CD4-positive, alpha-beta T cell treated with Interleukin-15 for 1 hour (primary cell): Measurements from ENCODE around the gene XG.
"Not testable (repeated sequence)": the region's sequence is repeated elsewhere in the genome, so short reads cannot be mapped to it uniquely, and the experiment has no call there.

Experiments
- DNase-seq: peaks from one replicate; pipeline ENCODE4 v3.0.0-alpha.2; 2020

Gene XG, protein sequence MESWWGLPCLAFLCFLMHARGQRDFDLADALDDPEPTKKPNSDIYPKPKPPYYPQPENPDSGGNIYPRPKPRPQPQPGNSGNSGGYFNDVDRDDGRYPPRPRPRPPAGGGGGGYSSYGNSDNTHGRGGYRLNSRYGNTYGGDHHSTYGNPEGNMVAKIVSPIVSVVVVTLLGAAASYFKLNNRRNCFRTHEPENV

DNA sequence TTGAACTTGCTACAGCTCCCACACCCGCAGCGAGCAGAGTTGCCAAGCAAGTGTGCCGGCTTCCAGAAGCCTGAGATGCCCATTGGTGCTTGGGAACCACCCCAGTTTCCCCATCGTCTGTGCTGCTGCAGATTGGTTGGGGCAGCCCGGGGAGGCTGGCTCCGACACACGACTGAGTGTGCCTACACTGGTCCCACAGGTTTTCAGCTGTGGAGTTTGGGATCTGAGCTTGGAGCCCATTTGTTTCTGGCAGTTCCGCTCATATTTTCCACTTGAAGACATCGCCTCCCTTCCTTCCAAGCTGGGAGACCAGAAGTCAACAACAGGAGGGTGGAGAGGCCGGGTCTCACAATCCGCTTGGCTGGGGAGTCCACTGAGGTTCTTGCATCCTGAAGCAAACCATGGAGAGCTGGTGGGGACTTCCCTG, at the start of gene XG:
Gene XG (plus strand): TSS at position 167 of the 427 bp plus-strand sequence. CDS start 235 bp downstream, at position 402.
- DNase-seq, result not testable (repeated sequence)

DNA sequence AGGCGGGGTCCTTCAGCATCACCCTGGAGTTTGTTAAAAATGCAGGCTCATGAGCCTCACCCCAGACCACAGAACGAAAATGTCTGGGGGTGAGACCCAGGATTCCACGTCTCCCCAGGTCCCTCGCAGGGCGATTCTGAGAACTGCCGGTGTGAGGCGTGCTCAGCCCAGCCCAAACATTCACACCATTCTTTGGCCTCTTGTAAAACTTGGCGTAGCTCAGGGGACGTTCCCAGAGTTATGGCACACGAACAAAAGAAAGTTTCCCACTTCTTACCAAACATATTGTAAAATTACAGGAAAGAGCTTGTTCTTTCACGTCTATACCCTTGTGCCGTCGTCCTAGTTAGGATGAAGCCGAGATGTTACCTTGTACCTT, 47.9 kb upstream of the XG start:
- no peak for DNase-seq

DNA sequence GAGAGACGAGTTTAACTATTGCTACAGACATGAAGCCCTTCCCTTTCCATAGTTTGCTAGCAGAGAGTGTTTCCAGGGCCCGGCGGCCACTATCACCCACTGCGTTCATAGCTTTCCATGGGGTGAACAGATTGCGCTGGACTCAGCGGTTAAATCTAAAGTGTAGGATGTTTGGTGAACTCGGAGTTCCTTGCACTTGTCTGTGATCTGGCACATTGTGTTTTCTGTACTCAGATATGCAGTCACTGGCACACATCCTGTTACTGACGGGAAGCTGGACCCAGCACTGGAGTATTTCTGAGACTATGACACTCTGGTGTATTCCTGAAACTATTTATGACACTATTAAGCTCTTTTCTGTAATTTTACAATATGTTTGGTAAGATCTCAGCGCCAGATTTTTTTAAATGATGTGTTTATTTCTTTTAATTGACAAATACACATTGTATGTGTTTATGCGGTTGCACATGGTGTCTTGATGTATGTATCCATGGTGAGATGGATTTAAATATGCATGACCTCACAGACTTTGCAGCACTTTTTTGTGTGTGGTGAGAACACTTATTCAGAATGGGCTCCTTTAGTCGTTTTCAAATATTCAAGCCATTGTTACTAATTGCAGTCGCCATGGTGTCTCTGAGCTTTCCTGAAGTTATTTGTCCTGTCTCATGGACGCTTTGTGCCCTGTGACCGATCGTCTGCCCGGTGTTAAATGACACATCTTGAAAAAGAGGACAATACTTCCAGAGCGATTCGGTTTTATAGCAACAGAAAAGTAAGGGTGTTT, 46.6 kb upstream of the XG start:
- DNase-seq, result no peak

DNA sequence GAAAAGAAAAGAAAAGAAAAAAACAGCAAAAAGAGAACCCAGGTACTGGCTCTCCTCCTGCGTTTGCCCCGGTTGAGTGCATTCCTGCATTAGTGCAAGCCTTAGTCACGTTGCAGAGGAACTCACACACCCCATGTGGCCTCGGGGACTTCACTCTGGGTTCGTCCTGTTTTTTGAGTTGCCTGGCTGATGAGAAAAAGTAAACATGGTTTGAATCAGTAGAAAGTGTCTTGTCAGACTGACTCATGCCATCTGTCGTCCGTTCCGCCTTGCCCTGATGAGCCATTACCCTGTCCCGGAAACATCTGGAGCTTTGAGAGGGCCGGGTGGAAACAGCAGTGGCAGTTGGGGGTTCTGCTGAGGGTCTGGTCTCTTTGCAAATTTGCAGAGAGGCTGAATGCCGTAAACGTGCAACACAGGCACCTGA, 44.5 kb upstream of the XG start:
- DNase-seq, result peak; percentile 84

DNA sequence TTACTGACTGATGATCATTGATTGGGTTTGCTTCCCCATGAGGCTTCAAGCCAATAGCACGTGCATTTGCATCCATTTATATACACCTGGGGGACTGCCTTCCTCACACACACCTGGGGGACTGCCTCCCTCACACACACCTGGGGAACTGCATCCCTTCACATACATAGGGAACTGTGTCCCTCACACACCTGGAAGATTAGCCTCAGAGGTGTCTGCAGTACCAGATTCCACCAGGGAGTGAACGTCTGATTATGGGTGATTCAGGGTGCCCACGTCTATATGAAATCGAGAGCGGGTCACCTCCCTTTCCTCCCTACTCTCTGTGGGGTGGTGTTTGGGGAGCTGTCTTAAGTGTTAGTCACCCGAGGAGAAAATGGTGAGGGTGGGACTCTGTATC, 43.8 kb upstream of the XG start:
- peak; percentile 31 for DNase-seq

DNA sequence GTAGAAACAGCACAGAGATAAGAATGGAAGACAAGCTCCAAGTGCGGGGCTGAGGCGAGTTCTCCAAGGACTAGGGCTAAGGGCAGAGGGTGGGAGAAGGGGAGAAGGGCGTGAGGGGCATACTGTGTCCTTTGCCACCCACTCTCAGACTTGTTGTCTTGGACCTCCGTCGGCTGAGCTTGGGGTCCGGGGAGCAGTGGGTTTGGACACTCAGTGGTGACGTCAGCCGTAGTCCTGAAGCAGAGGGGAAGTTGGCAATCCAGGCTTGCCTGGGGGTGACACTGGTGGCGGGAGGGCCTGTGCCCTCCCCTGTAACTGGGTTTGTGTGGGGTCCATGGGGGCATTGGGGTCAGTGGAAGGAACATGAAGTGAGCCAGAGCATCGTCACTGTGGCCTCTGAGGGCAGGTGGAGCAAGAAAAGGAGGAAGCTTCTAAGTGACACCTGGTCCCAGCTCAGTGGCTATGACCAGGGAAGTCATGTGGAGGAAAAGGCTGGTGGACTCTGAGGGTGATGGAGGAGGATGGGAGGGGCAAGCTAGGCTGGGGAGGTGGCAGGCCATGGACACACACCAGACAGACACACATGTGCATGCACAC, 43.1 kb upstream of the XG start:
- peak; percentile 43 for DNase-seq

DNA sequence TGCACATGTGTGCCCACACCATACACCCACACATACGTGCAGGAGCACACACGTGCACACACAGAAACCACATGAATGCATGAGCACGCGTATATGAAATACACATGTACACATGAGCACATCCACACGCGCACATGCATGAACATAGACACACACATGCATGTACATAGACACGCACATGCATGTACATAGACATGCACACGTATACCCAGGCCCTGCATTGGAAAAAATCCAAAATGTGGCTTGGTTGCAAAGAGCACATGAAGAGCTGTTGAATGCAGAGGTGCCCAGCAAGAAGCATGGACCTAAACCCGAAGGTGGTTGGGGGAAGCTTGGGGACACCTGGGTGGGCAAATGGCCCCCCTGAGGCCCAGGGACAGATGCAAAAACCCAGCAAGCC, 42.3 kb upstream of the XG start:
- no peak for DNase-seq

DNA sequence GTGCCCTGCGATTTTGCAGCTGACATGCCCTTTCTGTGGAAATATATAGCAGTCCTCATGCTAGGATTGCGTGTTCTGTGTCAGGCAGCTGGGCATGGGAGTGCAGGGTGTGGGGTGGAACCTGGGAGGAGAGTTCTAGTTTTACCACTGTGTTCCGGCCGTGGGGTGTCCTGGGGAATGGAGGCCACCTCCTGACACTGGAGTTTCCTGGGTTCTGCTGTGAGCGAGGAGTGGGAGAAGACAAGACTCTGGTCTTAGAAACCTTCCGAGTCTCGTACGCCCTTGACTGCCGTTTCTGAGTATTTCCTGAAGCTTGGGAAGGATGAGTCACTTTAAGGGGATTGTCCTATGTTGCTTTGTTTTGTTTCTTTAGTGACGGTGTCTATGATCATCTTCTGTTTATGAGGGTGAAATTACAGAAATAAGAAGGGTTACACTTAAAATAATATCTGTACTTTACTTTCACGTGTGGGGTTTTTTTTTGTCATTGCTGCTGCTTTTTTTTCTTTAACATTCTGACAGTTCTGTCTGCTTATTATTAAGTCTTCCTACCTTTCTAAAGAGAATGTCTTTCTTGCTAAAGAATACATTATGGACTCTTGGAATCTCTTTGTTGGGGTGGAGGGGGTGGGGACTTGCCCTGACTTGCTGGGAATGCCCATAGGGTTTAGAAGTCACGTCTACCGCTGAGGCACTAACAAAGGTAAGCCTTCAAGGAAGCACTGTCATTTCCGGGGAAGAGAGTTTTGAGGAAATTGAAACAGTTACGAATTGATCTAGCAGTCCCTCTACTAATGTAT, 41.6 kb upstream of the XG start:
- DNase-seq, result peak; percentile 69

DNA sequence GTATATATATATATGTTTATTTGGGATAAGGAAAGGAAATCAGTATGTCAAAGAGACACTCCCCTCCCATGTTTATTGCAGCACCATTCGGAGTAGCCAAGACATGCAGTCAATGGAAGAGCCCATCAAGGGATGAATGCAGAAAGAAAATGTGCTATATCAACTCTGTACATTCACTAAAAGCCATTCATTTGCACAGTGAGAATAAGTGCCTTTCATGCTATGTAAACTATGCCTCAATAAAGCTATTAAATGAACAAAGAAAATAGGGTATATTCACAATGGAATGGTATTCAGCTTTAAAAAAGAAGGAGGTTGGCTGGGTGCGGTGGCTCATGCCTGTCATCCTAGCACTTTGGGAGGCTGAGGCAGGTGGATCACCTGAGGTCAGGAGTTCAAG, 40.4 kb upstream of the XG start:
- DNase-seq, result no peak

DNA sequence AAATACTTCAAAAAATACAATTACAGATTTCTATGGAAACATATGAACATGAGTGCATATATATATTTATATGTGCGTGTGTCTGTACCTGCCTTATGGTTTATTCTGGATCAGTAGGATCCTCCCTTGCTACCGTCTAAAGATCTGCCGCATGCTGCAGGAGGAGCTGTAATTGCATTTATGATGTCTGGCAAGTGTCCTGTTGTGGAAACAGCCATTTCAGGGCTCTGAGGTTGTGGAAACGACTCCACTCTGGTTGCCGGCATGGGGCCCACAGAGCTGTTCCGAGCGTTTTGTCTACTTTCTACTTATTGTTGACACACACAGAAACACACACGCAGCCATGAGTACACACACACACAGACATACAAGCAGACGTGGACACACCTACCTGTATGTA, 39.4 kb upstream of the XG start:
- no peak for DNase-seq

DNA sequence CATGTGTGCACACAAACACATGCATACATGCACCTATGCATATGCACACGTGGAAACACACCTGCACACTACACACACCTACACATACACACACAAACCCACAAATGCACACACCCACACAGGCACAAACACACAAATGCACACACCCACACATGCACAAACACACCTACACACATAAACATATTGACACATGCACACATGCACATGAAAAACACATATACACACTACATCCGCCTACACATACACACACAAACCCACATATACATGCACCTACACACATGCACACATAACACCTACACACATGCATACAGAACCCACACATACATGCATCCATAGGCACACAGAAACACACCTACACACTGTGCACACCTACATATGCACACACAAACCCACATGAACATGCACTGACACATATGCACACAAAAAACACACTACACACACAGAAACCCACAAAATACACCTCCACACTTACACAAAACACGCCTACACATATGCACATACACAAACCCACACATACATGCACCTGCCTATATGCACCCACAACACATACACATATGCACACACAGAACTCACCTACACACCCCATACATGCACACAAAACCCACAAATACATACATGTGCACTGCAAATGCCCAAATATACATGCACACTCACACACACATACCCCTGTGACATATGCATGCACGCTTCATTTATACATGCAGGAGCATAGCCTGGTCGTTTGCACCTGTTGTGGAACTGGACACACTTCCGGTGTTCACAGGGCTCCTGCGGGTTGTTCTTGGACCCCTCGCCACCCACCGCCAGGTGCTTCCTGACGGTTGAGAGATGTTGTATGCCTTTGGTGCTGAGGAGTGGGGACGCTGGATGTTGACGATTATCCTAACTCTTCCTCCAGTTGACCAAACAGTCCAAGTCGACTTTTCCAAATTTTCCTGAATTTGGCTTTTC, 38.7 kb upstream of the XG start:
- DNase-seq, result no peak

DNA sequence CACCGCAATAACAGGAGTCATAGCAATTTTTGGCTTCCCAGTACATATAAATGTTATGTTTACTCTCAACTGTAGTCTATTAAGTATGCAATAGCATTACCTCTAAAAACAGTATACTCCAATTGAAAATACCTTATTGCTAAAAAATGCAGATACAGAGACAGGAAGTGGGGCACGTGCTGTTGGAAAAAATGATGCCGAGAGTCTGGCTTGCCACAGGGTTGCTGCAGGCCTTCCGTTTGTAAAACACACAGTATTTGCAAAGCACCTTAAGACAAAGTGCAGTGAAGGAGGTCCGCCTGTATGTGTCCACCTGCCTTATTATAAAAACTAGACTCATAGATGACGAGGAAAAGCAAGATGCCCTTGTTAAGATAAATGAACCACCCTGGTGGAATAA, 37.3 kb upstream of the XG start:
- no peak for DNase-seq

DNA sequence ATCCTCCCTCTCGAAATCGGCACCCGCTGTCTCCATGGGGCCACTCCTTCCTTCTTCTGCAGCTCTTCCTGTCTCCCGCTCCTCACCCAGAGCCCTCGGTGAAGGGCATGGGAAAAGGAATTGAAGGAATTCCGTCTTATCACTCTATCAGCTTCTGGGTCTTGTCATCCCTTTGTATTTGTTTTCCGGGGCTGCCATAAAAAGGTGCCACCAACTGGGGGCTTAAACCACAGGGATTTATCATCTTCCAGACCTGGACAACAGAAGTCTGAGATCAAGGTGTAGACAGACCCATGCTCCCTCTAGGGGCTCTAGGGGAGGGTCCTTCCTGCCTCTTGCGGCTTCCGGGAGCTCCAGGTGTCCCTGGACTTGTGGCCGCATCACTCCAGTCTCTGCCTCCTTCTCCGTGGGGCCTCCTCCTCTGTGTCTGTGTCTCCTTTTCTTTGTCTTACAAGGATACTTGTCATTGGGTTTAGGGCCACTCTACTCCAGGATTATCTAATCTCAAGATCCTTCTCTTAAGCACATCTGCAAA, 36.7 kb upstream of the XG start:
- DNase-seq, result no peak

DNA sequence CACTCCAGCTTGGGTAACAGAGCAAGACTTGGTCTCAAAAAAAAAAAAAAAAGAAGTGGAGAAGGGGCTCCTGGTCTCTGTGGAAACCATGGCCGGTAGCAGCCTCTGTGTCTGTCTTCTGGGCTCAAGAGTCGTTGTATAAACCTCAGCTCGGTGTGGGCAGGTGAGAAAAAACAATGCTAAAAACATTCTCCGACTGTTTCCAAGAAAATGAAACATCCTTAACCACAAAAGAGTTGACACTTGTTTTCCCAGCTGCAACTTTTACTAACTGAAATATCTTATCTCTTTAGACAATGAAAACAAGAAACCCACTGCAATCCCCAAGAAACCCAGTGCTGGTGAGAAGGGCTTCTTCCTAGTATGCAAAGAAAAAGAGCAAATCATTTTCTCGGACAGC, 34.5 kb upstream of the XG start:
- DNase-seq, result no peak

DNA sequence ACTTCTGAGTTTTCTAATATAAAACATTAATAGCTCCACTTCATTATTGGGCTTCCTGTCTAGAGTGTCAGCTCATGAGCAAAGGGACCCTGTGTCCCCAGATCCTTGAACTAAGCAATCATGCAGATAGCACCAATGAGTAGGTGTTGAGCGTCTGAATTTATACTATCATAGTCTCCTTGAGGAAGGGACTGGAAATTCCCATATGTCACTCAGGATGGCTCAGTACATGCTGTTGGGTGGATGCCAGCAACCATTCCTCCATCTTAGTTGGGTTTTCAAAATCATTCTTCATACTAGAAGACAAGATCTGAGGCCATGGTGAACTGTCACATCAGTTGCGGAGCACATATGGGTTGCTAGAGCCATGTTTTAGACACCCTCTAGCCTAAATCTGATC, 33.0 kb upstream of the XG start:
- no peak for DNase-seq

DNA sequence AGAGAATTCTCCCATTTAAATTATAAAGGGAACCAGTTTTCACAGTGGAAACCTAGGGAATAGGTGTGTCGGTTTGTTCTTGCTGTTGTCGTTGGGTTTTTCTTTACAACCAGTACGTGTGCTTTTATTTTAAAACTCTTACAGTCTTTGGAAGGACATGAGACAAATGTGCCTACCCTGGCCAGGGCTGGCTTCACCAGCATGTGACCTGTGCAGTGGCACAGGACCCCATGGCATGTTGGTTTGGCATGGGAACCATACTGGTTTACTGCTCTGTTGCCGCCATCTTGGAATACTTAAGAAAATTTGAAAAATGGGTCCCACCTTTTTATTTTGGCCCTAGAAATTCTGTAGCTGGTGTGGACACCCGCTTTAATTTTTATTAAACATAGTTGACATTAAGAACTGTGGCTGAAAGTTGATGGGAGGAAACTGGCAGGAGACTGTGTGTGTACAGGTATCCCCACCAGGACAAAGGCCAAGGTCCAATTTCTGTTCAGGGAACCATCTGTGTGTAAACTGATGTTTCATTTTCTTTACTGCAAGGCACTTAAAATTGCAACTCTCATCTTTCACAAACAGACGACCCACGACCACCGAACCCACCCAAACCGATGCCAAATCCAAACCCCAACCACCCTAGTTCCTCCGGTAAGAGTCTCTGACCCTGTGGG, 31.9 kb upstream of the XG start:
- DNase-seq, result no peak

DNA sequence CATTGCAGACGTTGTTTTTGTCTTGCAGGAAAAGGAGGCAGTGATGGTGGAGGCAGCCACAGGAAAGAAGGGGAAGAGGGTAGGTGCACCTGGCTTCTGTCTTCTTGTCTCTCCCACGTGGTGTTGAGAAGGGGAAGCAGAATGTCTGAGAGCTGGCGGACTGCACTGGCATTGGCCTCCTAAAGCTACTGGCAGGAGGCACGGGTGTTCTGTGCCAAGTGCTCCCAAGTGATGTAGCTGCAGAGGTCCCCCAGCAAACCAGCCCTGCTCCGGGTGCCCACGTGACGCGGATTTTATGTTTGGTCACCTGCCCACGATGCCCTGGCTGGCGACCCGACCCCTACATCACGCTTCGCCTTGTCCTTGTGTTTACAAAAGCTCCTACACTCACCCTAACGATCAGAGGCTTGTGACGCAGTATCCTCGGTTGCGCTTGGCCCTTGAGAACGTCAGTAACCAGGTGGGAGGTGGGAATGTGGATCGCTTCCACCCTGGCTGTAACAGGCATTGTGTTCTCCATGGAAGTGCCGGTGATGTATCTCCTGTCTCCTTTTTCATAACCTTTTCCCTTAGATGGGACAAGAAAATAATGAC, 28.5 kb upstream of the XG start:
- no peak for DNase-seq

DNA sequence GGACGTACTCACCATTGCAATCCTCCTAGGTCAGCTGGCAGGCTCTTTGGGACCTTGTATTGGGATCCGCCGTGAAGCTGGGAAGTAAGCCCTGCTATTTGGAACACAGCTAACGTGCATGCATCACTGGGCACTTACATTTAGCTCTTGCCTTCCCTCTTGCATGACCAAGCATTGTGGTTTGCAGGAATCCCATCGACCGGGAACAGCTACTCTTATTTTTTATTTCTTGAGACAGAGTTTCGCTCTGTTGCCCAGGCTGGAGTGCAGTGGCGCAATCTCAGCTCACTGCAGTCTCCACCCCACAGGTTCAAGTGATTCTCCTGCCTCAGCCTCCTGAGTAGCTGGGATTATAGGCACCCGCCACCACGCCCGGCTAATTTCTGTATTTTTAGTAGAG, 24.6 kb upstream of the XG start:
- DNase-seq, result not testable (repeated sequence)

DNA sequence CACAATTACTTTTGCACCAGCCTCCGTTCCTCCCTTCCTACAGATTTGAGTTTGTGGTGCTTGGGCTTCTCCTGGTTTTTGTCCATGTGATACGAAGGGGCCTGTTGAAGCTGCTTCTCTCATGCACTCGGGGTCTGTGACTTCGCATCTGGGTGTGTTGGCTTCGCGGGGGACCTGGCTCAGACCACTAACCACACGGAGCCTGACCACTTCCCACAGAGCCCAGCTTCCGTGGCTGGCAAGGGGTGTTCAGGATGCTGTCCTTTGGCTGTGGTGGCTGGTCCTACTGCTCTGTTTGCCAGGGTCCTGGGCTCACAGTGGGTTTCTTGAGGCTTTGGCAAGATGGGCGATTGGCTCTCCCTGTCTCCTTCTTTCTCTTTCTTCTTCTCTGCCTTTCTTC, 19.8 kb upstream of the XG start:
- DNase-seq, result no peak

DNA sequence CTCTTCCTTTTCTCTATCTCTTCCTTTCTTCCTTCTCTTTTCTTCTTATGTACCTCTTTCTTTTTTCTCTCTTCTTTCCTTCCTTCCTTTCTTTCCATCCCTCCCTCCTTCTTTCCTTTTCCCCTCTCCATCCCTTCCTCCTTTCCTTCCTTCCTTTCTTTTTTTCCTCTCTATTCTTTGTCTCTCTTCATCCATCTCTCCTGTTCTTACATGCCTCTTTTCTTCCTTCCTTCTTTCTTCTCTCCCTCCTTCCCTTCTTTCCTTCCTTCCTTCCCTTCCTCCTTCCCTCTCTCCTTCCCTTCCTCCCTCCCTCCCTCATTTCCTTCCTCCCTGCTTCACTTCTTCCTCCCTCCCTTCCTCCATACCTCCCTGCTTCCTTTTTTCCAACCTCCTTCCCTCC, 19.2 kb upstream of the XG start:
- no peak for DNase-seq

DNA sequence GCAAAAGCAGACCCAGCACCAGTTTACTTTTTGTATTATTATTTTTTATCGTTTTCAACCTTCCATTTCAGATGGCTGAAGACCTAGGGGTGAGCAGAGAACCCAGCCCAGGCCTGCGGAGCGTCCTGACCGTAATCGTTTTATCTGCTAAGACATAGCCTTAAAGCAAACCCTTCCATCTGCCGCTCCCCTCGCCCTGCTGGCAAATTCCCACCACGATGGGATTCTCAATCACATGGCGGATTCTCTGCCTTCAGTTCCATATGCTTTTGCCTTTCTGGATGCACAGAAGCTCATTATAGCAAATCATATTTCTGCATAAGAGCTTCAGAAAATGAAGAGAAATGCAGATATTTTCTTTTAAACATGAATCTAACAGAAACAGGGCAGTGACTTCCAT, 18.6 kb upstream of the XG start:
- DNase-seq, result no peak
